ENCODE results near the gene F11R.

F11R gene

DNA sequence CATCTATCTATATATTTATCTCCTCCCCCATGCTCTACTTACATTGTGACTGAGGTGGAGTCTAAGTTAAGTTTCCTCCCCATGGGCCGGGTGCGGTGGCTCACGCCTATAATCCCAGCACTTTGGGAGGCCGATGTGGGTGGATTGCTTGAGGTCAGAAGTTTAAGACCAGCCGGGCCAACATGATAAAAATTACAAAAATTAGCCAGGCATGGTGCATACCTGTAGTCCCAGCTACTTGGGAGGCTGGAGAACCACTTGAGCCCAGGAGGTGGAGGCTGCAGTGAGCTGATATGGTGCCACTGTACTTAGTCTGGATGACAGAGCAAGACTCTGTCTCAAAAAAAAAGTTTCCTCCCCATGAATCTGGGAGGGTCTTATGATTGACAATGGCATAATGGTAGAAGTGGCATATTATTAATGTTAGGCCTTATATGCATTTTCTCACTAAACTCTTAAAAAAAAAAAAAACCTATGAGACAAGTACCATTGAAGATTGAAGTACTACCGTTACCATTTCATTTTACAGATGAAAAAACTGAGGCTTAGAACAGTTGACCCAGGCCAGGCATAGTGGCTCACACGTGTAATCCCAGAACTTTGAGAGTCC, 11.2 kb downstream of the F11R start:
- no peaks in the 10 kb centered on the region for H3K36me3 ChIP-seq (ENCODE audit: insufficient read depth, low read length)
- H3K79me2 ChIP-seq (ENCODE audit: control insufficient read depth, insufficient read depth, low read length, unreplicated experiment) = no peaks in the 10 kb centered on the region
- no peak overlapping the region for H3K27ac ChIP-seq (ENCODE audit: low read depth, low read length)
- peaks cover 18% of the 10 kb centered on the region for H3K4me1 ChIP-seq (ENCODE audit: control insufficient read depth, insufficient read depth, low read length, unreplicated experiment)
- no peak overlapping the region for H3K4me3 ChIP-seq (ENCODE audit: low read depth, low read length)
- no peak overlapping the region for H2AFZ ChIP-seq (ENCODE audit: low read length, unreplicated experiment)
- H3K27me3 ChIP-seq (ENCODE audit: insufficient read depth, low read length) = no peaks in the 10 kb centered on the region

DNA sequence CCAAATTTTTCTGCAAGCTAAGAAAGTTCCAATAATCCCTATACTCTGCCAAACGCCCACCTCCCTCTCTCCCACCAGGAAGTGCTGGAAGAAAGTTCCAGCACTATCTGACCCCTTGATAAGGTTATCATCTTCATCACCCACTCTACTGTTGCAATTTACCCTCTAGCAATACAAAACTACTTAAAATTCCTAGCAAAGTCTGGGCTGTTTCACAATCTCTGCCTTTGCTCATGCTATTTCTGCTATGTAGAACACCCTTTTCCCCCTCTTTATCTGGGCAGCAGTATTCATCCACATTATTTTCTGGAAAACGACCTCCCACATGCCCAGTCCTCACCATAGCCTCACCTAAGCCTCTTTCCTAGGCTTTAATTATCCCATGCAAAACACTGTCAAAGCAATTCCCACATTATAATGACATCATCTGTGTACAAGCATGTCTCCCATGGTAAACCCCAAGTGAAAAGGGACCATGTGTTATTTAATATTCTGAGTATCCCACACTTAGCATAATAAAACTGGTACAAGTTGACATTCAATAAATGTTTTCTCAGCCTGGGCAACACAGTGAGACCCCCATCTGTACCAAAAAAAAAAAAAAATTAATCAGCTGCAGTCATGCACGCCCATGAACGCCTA, 12.0 kb downstream of the F11R start:
- no peak overlapping the region for H3K4me3 ChIP-seq (ENCODE audit: low read depth, low read length)
- no peak overlapping the region for H3K27ac ChIP-seq (ENCODE audit: low read depth, low read length)
- no peaks in the 10 kb centered on the region for H3K36me3 ChIP-seq (ENCODE audit: insufficient read depth, low read length)
- peaks cover 13% of the 10 kb centered on the region for H3K4me1 ChIP-seq (ENCODE audit: control insufficient read depth, insufficient read depth, low read length, unreplicated experiment)
- H3K27me3 ChIP-seq (ENCODE audit: insufficient read depth, low read length) = no peaks in the 10 kb centered on the region
- no peak overlapping the region for H2AFZ ChIP-seq (ENCODE audit: low read length, unreplicated experiment)
- no peaks in the 10 kb centered on the region for H3K79me2 ChIP-seq (ENCODE audit: control insufficient read depth, insufficient read depth, low read length, unreplicated experiment)

DNA sequence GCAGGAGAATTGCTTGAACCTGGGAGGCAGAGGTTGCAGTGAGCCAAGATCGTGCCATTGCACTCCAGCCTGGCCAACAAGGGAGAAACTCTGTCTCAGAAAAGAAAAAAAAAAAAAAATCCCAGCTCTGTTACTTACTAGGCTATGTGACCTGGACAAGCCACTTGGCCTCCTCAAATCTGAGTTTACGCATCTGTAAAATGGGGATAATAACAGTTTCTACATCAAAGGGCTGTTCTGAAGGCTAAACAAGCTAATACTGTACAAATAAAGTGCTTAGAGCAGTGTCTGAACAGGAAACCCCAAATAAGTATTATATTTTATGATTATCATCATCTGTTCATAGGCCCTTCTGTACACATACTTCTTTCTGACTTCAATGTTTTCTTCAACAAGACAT, 13.6 kb downstream of the F11R start:
- no peak overlapping the region for H3K27ac ChIP-seq (ENCODE audit: low read depth, low read length)
- H3K79me2 ChIP-seq (ENCODE audit: control insufficient read depth, insufficient read depth, low read length, unreplicated experiment) = no peaks in the 10 kb centered on the region
- H3K4me3 ChIP-seq (ENCODE audit: low read depth, low read length) = no peak overlapping the region
- no peak overlapping the region for H2AFZ ChIP-seq (ENCODE audit: low read length, unreplicated experiment)
- H3K27me3 ChIP-seq (ENCODE audit: insufficient read depth, low read length) = no peaks in the 10 kb centered on the region
- H3K36me3 ChIP-seq (ENCODE audit: insufficient read depth, low read length) = no peaks in the 10 kb centered on the region
- H3K4me1 ChIP-seq (ENCODE audit: control insufficient read depth, insufficient read depth, low read length, unreplicated experiment) = no peaks in the 10 kb centered on the region

DNA sequence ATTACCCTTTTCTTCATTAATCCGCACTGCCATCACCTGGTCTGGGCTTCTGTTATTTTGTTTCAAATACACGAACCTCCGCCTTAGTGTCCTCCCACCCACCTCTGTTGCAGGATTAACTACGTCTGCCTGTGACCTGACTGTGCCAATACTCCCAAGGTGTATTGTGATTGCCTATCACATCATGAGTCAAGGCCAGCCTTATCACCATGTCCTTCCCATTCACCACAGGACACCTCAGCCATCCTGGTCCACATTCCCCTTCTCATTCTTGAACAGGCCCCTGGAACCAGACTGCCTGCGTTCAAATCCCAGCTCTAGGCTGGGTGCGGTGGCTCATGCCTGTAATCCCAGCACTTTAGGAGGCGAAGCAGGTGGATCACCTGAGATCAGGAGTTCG, 14.4 kb downstream of the F11R start:
- no peak overlapping the region for H3K27ac ChIP-seq (ENCODE audit: low read depth, low read length)
- H2AFZ ChIP-seq (ENCODE audit: low read length, unreplicated experiment) = no peak overlapping the region
- no peaks in the 10 kb centered on the region for H3K79me2 ChIP-seq (ENCODE audit: control insufficient read depth, insufficient read depth, low read length, unreplicated experiment)

DNA sequence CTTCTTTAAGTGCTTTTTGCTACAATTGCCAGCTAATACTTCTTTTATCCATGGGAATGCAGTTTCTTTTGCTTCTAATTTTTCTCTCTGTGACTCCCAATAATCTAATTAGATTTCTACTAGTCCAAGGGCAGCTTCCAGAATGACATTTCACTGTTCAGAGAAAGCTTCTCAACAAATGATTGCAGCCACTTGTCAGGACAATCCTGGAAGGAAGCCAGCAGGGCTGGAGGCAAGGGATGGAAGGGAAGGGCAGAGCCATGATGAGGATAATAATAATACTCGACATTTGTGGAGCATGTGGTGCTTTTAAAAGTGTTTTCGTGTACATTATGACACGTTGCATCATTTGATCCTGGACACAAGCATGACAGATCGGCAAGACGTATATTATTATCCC, 19.4 kb downstream of the F11R start:
- Histone ChIP-seq H3K27ac (ENCODE audit: low read depth, low read length) (no peak overlapping the region), H3K27me3 (ENCODE audit: insufficient read depth, low read length) (no peaks in the 10 kb centered on the region), H2AFZ (ENCODE audit: low read length, unreplicated experiment) (no peak overlapping the region), H3K36me3 (ENCODE audit: insufficient read depth, low read length) (no peaks in the 10 kb centered on the region), H3K4me3 (ENCODE audit: low read depth, low read length) (no peak overlapping the region), H3K4me1 (ENCODE audit: control insufficient read depth, insufficient read depth, low read length, unreplicated experiment) (no peaks in the 10 kb centered on the region), H3K79me2 (ENCODE audit: control insufficient read depth, insufficient read depth, low read length, unreplicated experiment) (no peaks in the 10 kb centered on the region)

More for the DNA sequence above, 14.4 kb downstream of the F11R start:
- Histone ChIP-seq H3K4me1 (ENCODE audit: control insufficient read depth, insufficient read depth, low read length, unreplicated experiment) (no peaks in the 10 kb centered on the region), H3K36me3 (ENCODE audit: insufficient read depth, low read length) (no peaks in the 10 kb centered on the region), H3K4me3 (ENCODE audit: low read depth, low read length) (no peak overlapping the region), H3K27me3 (ENCODE audit: insufficient read depth, low read length) (no peaks in the 10 kb centered on the region)

DNA sequence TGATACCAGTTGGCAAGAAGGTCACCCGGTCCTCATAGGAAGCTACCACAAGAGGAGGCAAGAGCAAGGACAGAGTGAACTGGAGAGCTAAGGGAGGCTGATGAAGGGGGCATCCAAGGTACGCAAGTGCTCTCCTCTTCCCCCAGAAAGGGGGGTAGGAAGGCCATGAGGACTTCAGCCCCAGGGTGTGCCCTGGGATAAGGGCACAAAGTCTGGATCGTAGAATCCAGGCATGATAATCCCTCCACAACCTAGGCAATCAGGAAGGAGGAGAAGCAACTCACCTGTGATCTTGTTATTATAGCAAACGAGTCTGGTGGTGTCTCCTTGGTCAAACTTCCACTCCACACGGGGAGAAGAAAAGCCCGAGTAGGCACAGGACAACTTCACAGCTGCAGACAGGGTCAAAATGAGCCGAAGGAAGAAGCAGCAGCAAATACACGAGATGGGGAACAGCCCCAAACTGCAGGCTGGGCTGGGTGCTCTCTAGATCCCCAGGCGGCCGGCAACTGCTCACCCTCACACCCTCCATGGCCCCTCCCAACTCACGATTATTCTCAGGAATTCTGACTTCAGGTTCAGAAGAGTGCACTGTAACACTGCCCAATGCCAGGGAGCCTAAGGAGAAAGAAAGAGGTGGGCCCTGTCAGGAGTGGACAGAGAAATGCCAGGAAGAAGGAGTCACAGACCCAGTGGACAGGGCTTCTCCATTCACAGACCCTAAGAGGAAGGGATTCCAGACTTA, 20.0 kb downstream of the F11R start:
- Histone ChIP-seq H3K36me3 (ENCODE audit: insufficient read depth, low read length) (no peaks in the 10 kb centered on the region), H3K79me2 (ENCODE audit: control insufficient read depth, insufficient read depth, low read length, unreplicated experiment) (no peaks in the 10 kb centered on the region), H2AFZ (ENCODE audit: low read length, unreplicated experiment) (no peak overlapping the region), H3K4me1 (ENCODE audit: control insufficient read depth, insufficient read depth, low read length, unreplicated experiment) (peaks cover 1% of the 10 kb centered on the region), H3K4me3 (ENCODE audit: low read depth, low read length) (no peak overlapping the region), H3K27ac (ENCODE audit: low read depth, low read length) (no peak overlapping the region), H3K27me3 (ENCODE audit: insufficient read depth, low read length) (no peaks in the 10 kb centered on the region)

DNA sequence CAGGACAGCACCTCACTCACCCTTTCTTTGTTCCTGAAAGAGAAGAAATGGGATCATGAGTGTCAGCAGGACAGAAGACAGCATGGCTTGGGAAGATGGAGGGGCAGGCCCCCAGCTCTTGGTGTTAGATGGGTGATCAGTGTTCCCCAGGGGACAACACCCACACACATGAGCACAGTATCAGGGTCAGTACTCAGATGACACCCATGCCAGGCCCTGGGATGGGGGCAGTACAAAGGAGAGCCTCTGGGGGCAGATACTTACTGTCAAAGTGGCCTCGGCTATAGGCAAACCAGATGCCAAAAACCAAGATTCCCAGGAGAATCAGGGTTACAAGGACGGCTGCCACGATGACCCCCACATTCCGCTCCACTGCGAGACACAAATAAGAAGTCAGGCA, 21.6 kb downstream of the F11R start:
- no peak overlapping the region for H3K4me3 ChIP-seq (ENCODE audit: low read depth, low read length)
- H3K27me3 ChIP-seq (ENCODE audit: insufficient read depth, low read length) = no peaks in the 10 kb centered on the region
- no peak overlapping the region for H3K27ac ChIP-seq (ENCODE audit: low read depth, low read length)
- H3K79me2 ChIP-seq (ENCODE audit: control insufficient read depth, insufficient read depth, low read length, unreplicated experiment) = no peaks in the 10 kb centered on the region
- peaks cover 9% of the 10 kb centered on the region for H3K4me1 ChIP-seq (ENCODE audit: control insufficient read depth, insufficient read depth, low read length, unreplicated experiment)
- H3K36me3 ChIP-seq (ENCODE audit: insufficient read depth, low read length) = no peaks in the 10 kb centered on the region
- H2AFZ ChIP-seq (ENCODE audit: low read length, unreplicated experiment) = no peak overlapping the region

DNA sequence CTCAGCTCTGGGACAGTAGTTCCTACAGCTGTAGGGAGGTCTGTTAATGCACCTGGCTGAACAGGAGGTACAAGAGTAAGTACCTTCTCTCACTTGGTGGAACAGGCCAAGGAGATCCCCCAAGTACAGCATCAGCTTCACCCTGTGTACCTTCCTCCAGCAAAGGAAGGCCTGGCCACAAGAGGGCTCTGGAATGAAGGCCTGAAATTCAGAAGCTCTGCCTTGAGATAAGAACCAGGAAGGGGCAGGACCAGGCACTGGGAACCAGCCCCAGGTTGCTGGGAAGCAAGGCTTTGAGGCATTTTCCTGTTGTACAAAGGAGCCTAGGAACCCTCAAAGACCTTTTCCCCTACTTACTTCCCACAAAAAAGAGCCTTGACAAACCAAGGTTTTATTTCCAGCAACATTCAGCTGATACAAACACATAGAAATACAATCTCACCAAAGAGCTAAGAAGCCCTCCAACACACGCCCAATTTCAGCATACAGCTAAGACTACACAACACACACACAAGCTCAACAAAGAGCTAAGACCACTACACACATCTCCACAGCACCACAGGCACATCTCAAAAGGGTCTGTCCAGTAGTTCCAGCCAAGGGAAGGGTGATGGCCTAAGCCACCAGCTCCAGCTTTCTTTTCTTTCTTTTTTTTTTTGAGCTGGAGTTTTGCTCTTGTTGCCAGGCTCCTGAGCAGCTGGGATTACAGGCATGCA, 23.5 kb downstream of the F11R start:
- peaks cover 9% of the 10 kb centered on the region for H3K4me1 ChIP-seq (ENCODE audit: control insufficient read depth, insufficient read depth, low read length, unreplicated experiment)
- H3K27ac ChIP-seq (ENCODE audit: low read depth, low read length) = no peak overlapping the region
- H3K4me3 ChIP-seq (ENCODE audit: low read depth, low read length) = no peak overlapping the region
- no peaks in the 10 kb centered on the region for H3K79me2 ChIP-seq (ENCODE audit: control insufficient read depth, insufficient read depth, low read length, unreplicated experiment)
- no peaks in the 10 kb centered on the region for H3K36me3 ChIP-seq (ENCODE audit: insufficient read depth, low read length)
- H2AFZ ChIP-seq (ENCODE audit: low read length, unreplicated experiment) = peak overlapping the region; percentile 59
- no peaks in the 10 kb centered on the region for H3K27me3 ChIP-seq (ENCODE audit: insufficient read depth, low read length)

DNA sequence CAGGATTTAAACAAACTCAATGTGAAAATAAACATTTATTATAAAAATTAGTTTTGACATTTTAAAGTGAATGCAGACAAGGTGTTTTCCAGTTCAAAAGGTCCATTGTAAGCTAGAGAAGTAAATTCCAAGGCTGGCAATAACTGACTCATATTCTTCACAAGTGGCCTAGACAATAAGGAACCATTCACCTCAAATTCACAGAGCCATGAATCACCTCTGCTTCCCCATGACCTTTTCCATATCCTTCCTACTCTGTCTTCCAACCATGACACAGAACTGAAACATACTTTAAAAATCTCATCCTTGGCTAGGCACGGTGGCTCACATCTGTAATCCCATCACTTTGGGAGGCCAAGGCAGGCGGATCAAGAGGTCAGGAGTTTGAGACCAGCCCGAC, 24.8 kb downstream of the F11R start:
- Histone ChIP-seq H3K27me3 (ENCODE audit: insufficient read depth, low read length) (no peaks in the 10 kb centered on the region), H3K4me3 (ENCODE audit: low read depth, low read length) (no peak overlapping the region), H3K36me3 (ENCODE audit: insufficient read depth, low read length) (no peaks in the 10 kb centered on the region), H2AFZ (ENCODE audit: low read length, unreplicated experiment) (no peak overlapping the region), H3K27ac (ENCODE audit: low read depth, low read length) (peak overlapping the region; percentile 44), H3K4me1 (ENCODE audit: control insufficient read depth, insufficient read depth, low read length, unreplicated experiment) (peaks cover 9% of the 10 kb centered on the region), H3K79me2 (ENCODE audit: control insufficient read depth, insufficient read depth, low read length, unreplicated experiment) (no peaks in the 10 kb centered on the region)

DNA sequence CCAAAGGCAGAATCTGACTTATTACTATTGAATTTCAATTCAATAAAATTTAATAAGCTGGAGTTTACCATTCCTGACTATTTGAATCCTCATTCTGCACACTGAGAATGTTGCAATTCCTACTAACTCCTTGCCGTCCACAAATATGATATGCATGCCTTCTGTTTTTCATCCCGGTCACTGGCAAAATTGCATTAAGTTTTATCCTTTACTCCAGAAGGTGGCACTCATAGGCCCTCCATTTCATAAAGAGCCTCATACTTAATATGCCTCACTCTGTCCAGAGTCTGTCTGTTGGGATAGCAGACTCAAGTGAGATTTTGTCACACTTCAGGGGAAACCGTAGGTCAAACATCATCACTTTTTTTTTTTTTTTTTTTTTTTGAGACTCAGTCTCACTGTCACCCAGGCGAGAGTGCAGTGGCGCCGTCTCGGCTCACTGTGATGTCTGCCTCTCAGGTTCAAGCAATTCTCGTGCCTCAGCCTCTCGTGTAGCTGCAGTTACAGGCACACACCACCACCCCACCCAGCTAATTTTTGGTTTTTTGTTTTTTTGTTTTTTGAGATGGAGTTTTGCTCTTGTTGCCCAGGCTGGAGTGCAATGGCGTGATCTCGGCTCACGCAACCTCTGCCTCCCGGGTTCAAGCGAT, 27.3 kb downstream of the F11R start:
- Histone ChIP-seq H3K36me3 (ENCODE audit: insufficient read depth, low read length) (no peaks in the 10 kb centered on the region), H2AFZ (ENCODE audit: low read length, unreplicated experiment) (no peak overlapping the region), H3K4me1 (ENCODE audit: control insufficient read depth, insufficient read depth, low read length, unreplicated experiment) (peaks cover 9% of the 10 kb centered on the region), H3K79me2 (ENCODE audit: control insufficient read depth, insufficient read depth, low read length, unreplicated experiment) (no peaks in the 10 kb centered on the region), H3K27ac (ENCODE audit: low read depth, low read length) (no peak overlapping the region), H3K27me3 (ENCODE audit: insufficient read depth, low read length) (no peaks in the 10 kb centered on the region), H3K4me3 (ENCODE audit: low read depth, low read length) (no peak overlapping the region)
